Activated CD4-positive, alpha-beta T cell treated with anti-CD3 and anti-CD28 coated beads for 36 hours (primary cell): Measurements from ENCODE around the gene ADCY2. TPM values are rescaled to one million over a fixed set of nuclear protein-coding genes. Genes with fewer than 3 reads are reported as not detected.

Experiments used
- ATAC-seq: fragments of 200-7000 bp; cut with Tn5 transposase; one replicate; pipeline ENCODE4 v1.10.0; 2021; ENCODE audit warnings: mild to moderate bottlenecking, moderate library complexity
- CTCF ChIA-PET: fragments of 350-600 bp; sonication (Branson Sonifier 250); formaldehyde crosslinking; loops from one replicate; lab custom pipeline; 2021; ENCODE audit warnings: antibody characterized with exemption; lab: Charles Lee
- POLR2A ChIA-PET: fragments of 350-600 bp; sonication (Branson Sonifier 250); formaldehyde crosslinking; loops from one replicate; lab custom pipeline; 2021; ENCODE audit warnings: antibody characterized with exemption, inconsistent platforms; lab: Charles Lee
- DNase-seq: peaks from one replicate; pipeline ENCODE4 v3.0.0-alpha.2; 2020
- H3K27ac Mint-ChIP-seq: one replicate; pipeline ENCODE4 v1.8.0; 2021; ENCODE audit warnings: mixed read lengths
- H3K27me3 Mint-ChIP-seq: one replicate; pipeline ENCODE4 v1.8.0; 2021; ENCODE audit warnings: mixed read lengths
- H3K36me3 Mint-ChIP-seq: one replicate; pipeline ENCODE4 v1.8.0; 2021; ENCODE audit warnings: low read depth, mixed read lengths
- H3K4me1 Mint-ChIP-seq: one replicate; pipeline ENCODE4 v1.8.0; 2021; ENCODE audit warnings: mixed read lengths
- H3K4me3 Mint-ChIP-seq: one replicate; pipeline ENCODE4 v1.8.0; 2021; ENCODE audit warnings: mild to moderate bottlenecking, moderate library complexity, mixed read lengths
- H3K9me3 Mint-ChIP-seq: one replicate; pipeline ENCODE4 v1.8.0; 2021; ENCODE audit warnings: low read depth, mixed read lengths
- intact Hi-C, 2 experiments: fragments of 100-400 bp; cut with DNase I in 1 of 2; cut with micrococcal nuclease in 1 of 2; formaldehyde crosslinking; loops; one replicate each; pipeline versions ENCODE4 v1.14.2 to v1.15.1; 2022 to 2024; cut with DNase I, micrococcal nuclease
- total RNA-seq, 2 experiments: library from RNA; stranded (reverse); gene quantifications; one replicate each; pipeline ENCODE4 v1.2.3, GENCODE V29; 2021

The ADCY2 gene
- total RNA-seq, 2 experiments from 2014 or later: not detected

GRCh38 chr5:7653046-7653445 is 257.1 kb downstream of the ADCY2 start:
- no peak for ATAC-seq
- intact Hi-C loops: no loop called here
- no peak overlapping the region for H3K4me3 Mint-ChIP-seq
- no peaks in the 10 kb centered on the region for H3K36me3 Mint-ChIP-seq
- POLR2A ChIA-PET: no interaction called here
- no peaks in the 10 kb centered on the region for H3K9me3 Mint-ChIP-seq
- H3K27ac Mint-ChIP-seq: no peak overlapping the region
- CTCF ChIA-PET: interaction anchor here (0.9 kb wide), 1 partner anchor 10 kb away, joined by 3 read pairs; no protein-coding TSS in a partner anchor
- H3K27me3 Mint-ChIP-seq: peaks cover 6% of the 10 kb centered on the region
- no peak for DNase-seq
- no peaks in the 10 kb centered on the region for H3K4me1 Mint-ChIP-seq

- H3K27ac Mint-ChIP-seq: no peak overlapping the region
- ATAC-seq (no peak), DNase-seq (no peak)
- no peaks in the 10 kb centered on the region for H3K9me3 Mint-ChIP-seq
- intact Hi-C loops: no loop called here
- ChIA-PET POLR2A (no interaction called here), CTCF (no interaction called here)
- H3K36me3 Mint-ChIP-seq: no peaks in the 10 kb centered on the region
- H3K4me3 Mint-ChIP-seq: no peak overlapping the region
- H3K4me1 Mint-ChIP-seq: no peaks in the 10 kb centered on the region
- H3K27me3 Mint-ChIP-seq: peaks cover 2% of the 10 kb centered on the region
Measured at GRCh38 chr5:7657153-7657552, 261.2 kb downstream of the ADCY2 start.

DNA sequence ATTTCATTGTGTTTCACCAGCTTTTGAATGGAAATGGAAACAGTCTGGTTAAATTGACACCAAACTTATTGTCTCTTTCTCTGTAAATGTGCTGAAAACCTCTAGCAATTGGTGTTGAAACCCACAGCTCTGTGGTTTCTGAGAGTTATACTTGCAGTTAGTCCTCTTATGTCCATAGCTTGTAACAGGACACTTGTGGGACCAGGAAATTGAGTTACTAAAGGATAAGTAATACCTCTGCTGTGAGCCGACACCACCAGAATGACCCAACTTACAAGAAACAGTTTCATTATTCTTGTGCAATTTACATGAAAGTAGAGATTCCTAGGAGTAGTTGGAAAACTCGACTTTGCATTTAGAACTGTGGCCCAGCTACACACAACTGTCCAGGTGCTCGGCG is 263.5 kb downstream of the ADCY2 start:
- intact Hi-C loops: loop anchor here in 1 of 2 experiments (1.0 kb wide), 1 partner anchor 9 kb away; no protein-coding TSS in a partner anchor
- ChIA-PET POLR2A (no interaction called here), CTCF (no interaction called here)
- no peak overlapping the region for H3K4me3 Mint-ChIP-seq
- DNase-seq (no peak), ATAC-seq (no peak)
- H3K27me3 Mint-ChIP-seq: peaks cover 2% of the 10 kb centered on the region
- H3K27ac Mint-ChIP-seq: no peak overlapping the region
- H3K9me3 Mint-ChIP-seq: no peaks in the 10 kb centered on the region
- H3K36me3 Mint-ChIP-seq: no peaks in the 10 kb centered on the region
- H3K4me1 Mint-ChIP-seq: no peaks in the 10 kb centered on the region

DNA sequence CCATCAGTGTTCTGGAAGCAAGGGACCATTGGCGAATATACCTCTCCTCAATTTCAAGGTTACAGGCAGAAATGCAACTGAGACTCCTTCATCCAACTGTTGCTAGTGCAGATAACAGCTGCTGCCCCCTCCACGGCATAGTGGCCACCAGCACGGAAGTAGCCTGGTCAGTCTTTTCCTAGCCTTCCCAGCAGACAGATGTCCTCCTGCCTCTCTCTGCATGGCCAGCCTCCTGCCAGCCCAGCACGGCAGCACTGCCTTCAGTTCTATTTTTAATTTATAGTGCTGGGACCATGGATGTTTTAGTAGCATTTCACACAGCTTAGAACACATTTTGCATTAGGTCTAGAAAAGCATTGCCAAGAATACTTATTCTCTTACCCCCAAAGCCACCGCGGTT is 266.4 kb downstream of the ADCY2 start:
- no peaks in the 10 kb centered on the region for H3K36me3 Mint-ChIP-seq
- no peak overlapping the region for H3K27ac Mint-ChIP-seq
- H3K4me1 Mint-ChIP-seq: no peaks in the 10 kb centered on the region
- no peaks in the 10 kb centered on the region for H3K27me3 Mint-ChIP-seq
- no peak overlapping the region for H3K4me3 Mint-ChIP-seq
- ATAC-seq (no peak), DNase-seq (no peak)
- intact Hi-C loops: no loop called here
- ChIA-PET CTCF (interaction anchor here (0.7 kb wide), 1 partner anchor 11 kb away, joined by 3 read pairs; no protein-coding TSS in a partner anchor), POLR2A (no interaction called here)
- H3K9me3 Mint-ChIP-seq: no peaks in the 10 kb centered on the region

- DNase-seq (no peak), ATAC-seq (no peak)
- Mint-ChIP-seq H3K27me3 (no peaks in the 10 kb centered on the region), H3K9me3 (no peaks in the 10 kb centered on the region), H3K27ac (no peak overlapping the region), H3K4me1 (no peaks in the 10 kb centered on the region), H3K4me3 (no peak overlapping the region), H3K36me3 (no peaks in the 10 kb centered on the region)
- CTCF ChIA-PET: no interaction called here
- POLR2A ChIA-PET: no interaction called here
- intact Hi-C loops: no loop called here
Measured at GRCh38 chr5:7663808-7664207, 267.9 kb downstream of the ADCY2 start.

DNA sequence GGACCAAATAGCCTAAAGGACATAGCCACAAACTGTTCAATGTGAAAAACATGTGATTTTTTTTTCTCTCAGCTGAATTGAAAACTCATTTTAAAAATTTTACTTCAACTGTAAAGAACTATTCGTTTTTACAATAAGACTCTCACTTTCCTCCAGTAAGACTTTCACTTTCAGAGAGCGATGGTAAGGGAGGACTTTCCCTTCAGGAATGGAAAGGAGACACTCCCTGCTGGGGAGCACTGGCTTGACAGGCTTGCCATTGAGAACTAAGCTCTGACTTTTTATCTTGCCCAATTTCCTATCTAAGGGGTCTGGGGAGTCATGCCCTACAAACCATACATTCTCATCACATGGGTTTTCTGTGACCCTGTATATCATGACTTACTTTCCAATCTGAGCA is 268.3 kb downstream of the ADCY2 start:
- CTCF ChIA-PET: no interaction called here
- no peak overlapping the region for H3K4me3 Mint-ChIP-seq
- H3K27ac Mint-ChIP-seq: no peak overlapping the region
- DNase-seq: no peak
- no peaks in the 10 kb centered on the region for H3K36me3 Mint-ChIP-seq
- no peaks in the 10 kb centered on the region for H3K27me3 Mint-ChIP-seq
- no peaks in the 10 kb centered on the region for H3K4me1 Mint-ChIP-seq
- no peaks in the 10 kb centered on the region for H3K9me3 Mint-ChIP-seq
- intact Hi-C loops: no loop called here
- ATAC-seq: no peak
- POLR2A ChIA-PET: no interaction called here

GRCh38 chr5:7667216-7667767 is 271.4 kb downstream of the ADCY2 start:
- Mint-ChIP-seq H3K36me3 (no peaks in the 10 kb centered on the region), H3K4me3 (no peak overlapping the region), H3K27me3 (no peaks in the 10 kb centered on the region), H3K27ac (no peak overlapping the region), H3K9me3 (no peaks in the 10 kb centered on the region), H3K4me1 (no peaks in the 10 kb centered on the region)
- ChIA-PET CTCF (no interaction called here), POLR2A (no interaction called here)
- DNase-seq: no peak
- intact Hi-C loops: no loop called here
- ATAC-seq: no peak

DNA sequence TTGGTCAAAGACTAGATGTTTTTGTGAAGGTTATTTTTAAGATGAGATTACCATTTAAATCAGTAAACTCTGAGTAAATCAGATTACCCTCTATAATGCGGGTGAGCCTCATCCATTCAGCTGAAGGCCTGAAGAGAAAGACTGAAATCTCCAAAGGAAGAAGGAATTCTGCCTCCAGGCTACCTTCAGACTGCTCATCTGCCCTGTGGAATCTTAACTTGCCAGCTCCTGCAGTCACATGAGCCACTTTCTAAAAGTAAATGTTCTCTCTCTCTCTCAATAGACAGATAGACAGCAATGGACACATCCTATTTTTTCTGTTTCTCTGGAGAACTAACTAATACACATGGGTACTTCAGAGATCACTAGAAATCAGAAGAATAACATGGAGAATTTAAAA is 272.2 kb downstream of the ADCY2 start:
- H3K4me3 Mint-ChIP-seq: no peak overlapping the region
- DNase-seq: no peak
- no peaks in the 10 kb centered on the region for H3K4me1 Mint-ChIP-seq
- H3K27me3 Mint-ChIP-seq: no peaks in the 10 kb centered on the region
- no peak overlapping the region for H3K27ac Mint-ChIP-seq
- POLR2A ChIA-PET: no interaction called here
- intact Hi-C loops: loop anchor here in 1 of 2 experiments (1.0 kb wide), 1 partner anchor 9 kb away; no protein-coding TSS in a partner anchor
- no peaks in the 10 kb centered on the region for H3K9me3 Mint-ChIP-seq
- CTCF ChIA-PET: no interaction called here
- no peak for ATAC-seq
- no peaks in the 10 kb centered on the region for H3K36me3 Mint-ChIP-seq

DNA sequence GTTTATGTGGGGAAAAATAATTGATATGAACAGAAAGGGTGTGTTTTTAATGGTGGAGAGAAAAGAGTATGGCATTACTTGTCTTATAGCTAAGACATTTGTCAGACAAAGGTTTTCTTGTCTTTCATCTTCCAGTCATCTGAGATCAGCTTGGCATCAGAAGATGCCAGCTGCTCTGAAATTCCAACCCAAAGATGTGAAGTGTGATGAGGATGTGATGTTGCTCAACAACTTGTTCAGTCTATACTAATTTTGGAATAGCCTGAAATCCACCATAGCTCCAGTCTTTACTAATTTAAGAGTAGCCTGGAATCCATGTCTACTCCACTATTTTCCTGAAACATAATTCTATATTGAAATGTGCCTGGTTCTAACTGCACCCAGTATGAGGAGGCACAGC is 272.7 kb downstream of the ADCY2 start:
- ATAC-seq: no peak
- H3K4me1 Mint-ChIP-seq: no peaks in the 10 kb centered on the region
- ChIA-PET POLR2A (no interaction called here), CTCF (no interaction called here)
- no peaks in the 10 kb centered on the region for H3K9me3 Mint-ChIP-seq
- no peaks in the 10 kb centered on the region for H3K36me3 Mint-ChIP-seq
- H3K27ac Mint-ChIP-seq: no peak overlapping the region
- intact Hi-C loops: loop anchor here in 1 of 2 experiments (1.0 kb wide), 1 partner anchor 9 kb away; no protein-coding TSS in a partner anchor
- no peak for DNase-seq
- H3K4me3 Mint-ChIP-seq: no peak overlapping the region
- H3K27me3 Mint-ChIP-seq: no peaks in the 10 kb centered on the region

GRCh38 chr5:7671381-7671993 is 275.5 kb downstream of the ADCY2 start:
- ChIA-PET POLR2A (no interaction called here), CTCF (interaction anchor here (0.7 kb wide), 1 partner anchor 436 kb away, joined by 4 read pairs; no protein-coding TSS in a partner anchor)
- no peak for DNase-seq
- no peaks in the 10 kb centered on the region for H3K4me1 Mint-ChIP-seq
- no peak overlapping the region for H3K4me3 Mint-ChIP-seq
- ATAC-seq: no peak
- intact Hi-C loops: no loop called here
- no peaks in the 10 kb centered on the region for H3K9me3 Mint-ChIP-seq
- H3K27ac Mint-ChIP-seq: no peak overlapping the region
- H3K27me3 Mint-ChIP-seq: no peaks in the 10 kb centered on the region
- no peaks in the 10 kb centered on the region for H3K36me3 Mint-ChIP-seq

GRCh38 chr5:7673658-7674057 is 277.7 kb downstream of the ADCY2 start:
- Mint-ChIP-seq H3K4me1 (no peaks in the 10 kb centered on the region), H3K27ac (no peak overlapping the region), H3K36me3 (no peaks in the 10 kb centered on the region), H3K27me3 (no peaks in the 10 kb centered on the region), H3K4me3 (no peak overlapping the region), H3K9me3 (no peaks in the 10 kb centered on the region)
- intact Hi-C loops: no loop called here
- ChIA-PET POLR2A (no interaction called here), CTCF (interaction anchor here (0.6 to 0.7 kb wide), 3 partner anchors 11 to 404 kb away, joined by 3 read pairs; no protein-coding TSS in a partner anchor)
- no peak for DNase-seq
- no peak for ATAC-seq

DNA sequence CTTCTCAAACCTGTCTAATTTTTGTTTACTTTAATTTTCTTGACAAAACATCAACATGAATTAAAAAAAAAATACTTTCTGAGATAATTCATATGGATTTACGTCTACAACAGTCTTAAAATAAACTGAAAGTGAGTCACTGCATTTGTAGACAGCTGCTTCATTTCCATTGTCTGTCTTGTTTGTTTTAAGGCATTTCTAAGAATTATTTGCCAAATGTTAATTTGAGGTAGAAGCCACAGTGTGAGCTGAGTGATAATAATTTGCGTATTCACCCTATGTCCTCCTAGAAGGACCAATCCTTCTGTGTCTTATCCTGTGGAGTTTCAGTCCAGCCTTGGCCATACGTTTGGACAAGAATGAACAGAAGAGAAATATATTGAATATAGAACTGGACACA is 280.5 kb downstream of the ADCY2 start:
- DNase-seq (no peak), ATAC-seq (no peak)
- H3K4me1 Mint-ChIP-seq: no peaks in the 10 kb centered on the region
- intact Hi-C loops: no loop called here
- no peaks in the 10 kb centered on the region for H3K9me3 Mint-ChIP-seq
- ChIA-PET POLR2A (no interaction called here), CTCF (no interaction called here)
- H3K27me3 Mint-ChIP-seq: no peaks in the 10 kb centered on the region
- H3K27ac Mint-ChIP-seq: no peak overlapping the region
- H3K36me3 Mint-ChIP-seq: no peaks in the 10 kb centered on the region
- H3K4me3 Mint-ChIP-seq: no peak overlapping the region
